HEK293 (cell line): Measurements from ENCODE around the gene SSPN.
A peak's percentile ranks its signal among the peaks of the same experiment; 100 is the strongest.

ENCODE experiments used
- GLIS1 ChIP-seq: fragments of 450-650 bp; formaldehyde crosslinking; IDR thresholded peaks from 2 replicates; pipeline ENCODE4 v1.5.1; 2016; ENCODE audit warnings: missing biosample characterization, missing genetic modification characterization
- PRDM10 ChIP-seq: fragments of 450-650 bp; formaldehyde crosslinking; IDR thresholded peaks from 2 replicates; pipeline ENCODE4 v1.5.1; 2016; ENCODE audit warnings: missing biosample characterization, missing genetic modification characterization
- PRDM4 ChIP-seq: fragments of 450-650 bp; formaldehyde crosslinking; IDR thresholded peaks from 2 replicates; pipeline ENCODE4 v1.5.1; 2017; ENCODE audit warnings: missing biosample characterization, missing genetic modification characterization
- SETDB1 ChIP-seq: IDR thresholded peaks from one replicate; pipeline ENCODE4 v1.6.1; 2017; ENCODE audit warnings: mild to moderate bottlenecking, low read length, moderate library complexity, mixed read lengths; ENCODE audit not compliant: insufficient read length
- SP7 ChIP-seq: fragments of 450-650 bp; formaldehyde crosslinking; IDR thresholded peaks from 2 replicates; pipeline ENCODE4 v1.5.1; 2016; ENCODE audit warnings: missing biosample characterization, missing genetic modification characterization
- ZBTB44 ChIP-seq: fragments of 450-650 bp; IDR thresholded peaks from 2 replicates; pipeline ENCODE4 v1.5.1; 2018; ENCODE audit warnings: missing biosample characterization, mild to moderate bottlenecking, missing genetic modification characterization
- ZBTB49 ChIP-seq: fragments of 450-650 bp; formaldehyde crosslinking; IDR thresholded peaks from 2 replicates; pipeline ENCODE4 v1.5.1; 2016; ENCODE audit warnings: missing biosample characterization, missing genetic modification characterization, low read depth
- ZBTB8A ChIP-seq: fragments of 450-650 bp; formaldehyde crosslinking; IDR thresholded peaks from 2 replicates; pipeline ENCODE4 v1.5.1; 2016; ENCODE audit warnings: missing biosample characterization, missing genetic modification characterization
- ZEB2 ChIP-seq: fragments of 450-650 bp; formaldehyde crosslinking; IDR thresholded peaks from 2 replicates; pipeline ENCODE4 v1.5.1; 2016; ENCODE audit warnings: missing biosample characterization, missing genetic modification characterization
- ZNF10 ChIP-seq: fragments of 450-650 bp; formaldehyde crosslinking; IDR thresholded peaks from 2 replicates; pipeline ENCODE4 v1.5.1; 2017; ENCODE audit warnings: missing biosample characterization, missing genetic modification characterization
- ZNF132 ChIP-seq: fragments of 450-650 bp; formaldehyde crosslinking; IDR thresholded peaks from 2 replicates; pipeline ENCODE4 v1.5.1; 2017; ENCODE audit warnings: missing biosample characterization, missing genetic modification characterization, borderline replicate concordance
- ZNF175 ChIP-seq: fragments of 450-650 bp; formaldehyde crosslinking; IDR thresholded peaks from 2 replicates; pipeline ENCODE4 v1.5.1; 2016; ENCODE audit warnings: missing biosample characterization, missing genetic modification characterization
- ZNF24 ChIP-seq: fragments of 450-650 bp; formaldehyde crosslinking; IDR thresholded peaks from 2 replicates; pipeline ENCODE4 v1.5.1; 2016; ENCODE audit warnings: missing biosample characterization, missing genetic modification characterization
- ZNF433 ChIP-seq: fragments of 450-650 bp; formaldehyde crosslinking; IDR thresholded peaks from 2 replicates; pipeline ENCODE4 v1.5.1; 2016; ENCODE audit warnings: missing biosample characterization, missing genetic modification characterization, low read depth
- ZNF488 ChIP-seq: fragments of 450-650 bp; formaldehyde crosslinking; IDR thresholded peaks from 2 replicates; pipeline ENCODE4 v1.5.1; 2016; ENCODE audit warnings: missing biosample characterization, missing genetic modification characterization
- ZNF514 ChIP-seq: fragments of 450-650 bp; formaldehyde crosslinking; IDR thresholded peaks from 2 replicates; pipeline ENCODE4 v1.5.1; 2016; ENCODE audit warnings: missing biosample characterization, missing genetic modification characterization
- ZNF561 ChIP-seq: fragments of 450-650 bp; IDR thresholded peaks from 2 replicates; pipeline ENCODE4 v1.5.1; 2018; ENCODE audit warnings: missing biosample characterization, missing genetic modification characterization, borderline replicate concordance
- ZNF596 ChIP-seq: fragments of 450-650 bp; IDR thresholded peaks from 2 replicates; pipeline ENCODE4 v1.5.0; 2018; ENCODE audit warnings: missing biosample characterization, mild to moderate bottlenecking, missing genetic modification characterization, moderate library complexity
- ZNF658 ChIP-seq: fragments of 450-650 bp; formaldehyde crosslinking; IDR thresholded peaks from 2 replicates; pipeline ENCODE4; 2016; ENCODE audit warnings: missing biosample characterization, missing genetic modification characterization
- ZNF704 ChIP-seq: fragments of 450-650 bp; formaldehyde crosslinking; IDR thresholded peaks from 2 replicates; pipeline ENCODE4 v1.5.1; 2016; ENCODE audit warnings: missing biosample characterization, missing genetic modification characterization
- ZNF747 ChIP-seq: fragments of 450-650 bp; formaldehyde crosslinking; IDR thresholded peaks from 2 replicates; pipeline ENCODE4 v1.5.1; 2016; ENCODE audit warnings: missing biosample characterization, missing genetic modification characterization
- ZNF776 ChIP-seq: fragments of 450-650 bp; formaldehyde crosslinking; IDR thresholded peaks from 2 replicates; pipeline ENCODE4 v1.5.0; 2017; ENCODE audit warnings: missing biosample characterization, missing genetic modification characterization, borderline replicate concordance
- ZSCAN4 ChIP-seq: fragments of 450-650 bp; formaldehyde crosslinking; IDR thresholded peaks from 2 replicates; pipeline ENCODE4 v1.5.1; 2017; ENCODE audit warnings: missing biosample characterization, missing genetic modification characterization

SSPN gene

GRCh38 chr12:26153421-26154154 lies 41.8 kb upstream of the SSPN start (continued):
- no peak for TF ChIP-seq ZNF658 (tag by site-specific recombination)
- no peak for TF ChIP-seq ZNF561 (tag by site-specific recombination)
- TF ChIP-seq ZBTB8A (tag by site-specific recombination): no peak
- no peak for TF ChIP-seq ZNF514 (tag by site-specific recombination)
- TF ChIP-seq ZNF747 (tag by site-specific recombination): no peak
- TF ChIP-seq ZNF776 (tag by site-specific recombination): no peak
- TF ChIP-seq ZNF596: no peak
- peak; percentile 38; the same call in 1 of the 2 replicates for TF ChIP-seq ZNF24 (tag by site-specific recombination)
- TF ChIP-seq ZEB2: peak; percentile 35; the same call in 1 of the 2 replicates
- peak; percentile 62; the same call in 1 of the 2 replicates for TF ChIP-seq SP7 (tag by site-specific recombination)
- no peak for TF ChIP-seq SETDB1
- TF ChIP-seq ZNF433 (tag by site-specific recombination): no peak
- peak; percentile 99 for TF ChIP-seq PRDM10 (tag by site-specific recombination)
- peak; percentile 50; the same call in 1 of the 2 replicates for TF ChIP-seq ZNF10
- TF ChIP-seq ZBTB44 (tag by site-specific recombination): no peak
- no peak for TF ChIP-seq ZNF704 (tag by site-specific recombination)
- no peak for TF ChIP-seq ZNF132
- no peak for TF ChIP-seq PRDM4 (tag by site-specific recombination)
- no peak for TF ChIP-seq ZNF175
- no peak for TF ChIP-seq ZBTB49 (tag by site-specific recombination)
- no peak for TF ChIP-seq ZSCAN4 (tag by site-specific recombination)
- peak; percentile 51; the same call in 1 of the 2 replicates for TF ChIP-seq GLIS1
- no peak for TF ChIP-seq ZNF488 (tag by site-specific recombination)
